HL-60 (cell line): ENCODE results near the gene PWWP2B.

ENCODE experiments used
- GABPA ChIP-seq: IDR thresholded peaks from 2 replicates; pipeline ENCODE4 v1.6.1; 2012; ENCODE audit warnings: low read depth
- POLR2AphosphoS5 ChIP-seq: IDR thresholded peaks from 2 replicates; pipeline ENCODE4 v1.6.1; 2012; ENCODE audit warnings: low read depth
- SPI1 ChIP-seq: IDR thresholded peaks from 2 replicates; pipeline ENCODE4 v1.6.1; 2012; ENCODE audit warnings: low read depth, mild to moderate bottlenecking, borderline replicate concordance
- TF ChIP-seq, protein P1 (sequence below): IDR thresholded peaks from one replicate; pipeline ENCODE4 v1.5.1; 2011; ENCODE audit warnings: low read length, control low read depth, inconsistent platforms; ENCODE audit not compliant: insufficient read depth
- TF ChIP-seq, protein P2 (sequence below): IDR thresholded peaks from 2 replicates; pipeline ENCODE4 v1.6.1; 2012; ENCODE audit warnings: low read depth; ENCODE audit not compliant: insufficient replicate concordance

DNA sequence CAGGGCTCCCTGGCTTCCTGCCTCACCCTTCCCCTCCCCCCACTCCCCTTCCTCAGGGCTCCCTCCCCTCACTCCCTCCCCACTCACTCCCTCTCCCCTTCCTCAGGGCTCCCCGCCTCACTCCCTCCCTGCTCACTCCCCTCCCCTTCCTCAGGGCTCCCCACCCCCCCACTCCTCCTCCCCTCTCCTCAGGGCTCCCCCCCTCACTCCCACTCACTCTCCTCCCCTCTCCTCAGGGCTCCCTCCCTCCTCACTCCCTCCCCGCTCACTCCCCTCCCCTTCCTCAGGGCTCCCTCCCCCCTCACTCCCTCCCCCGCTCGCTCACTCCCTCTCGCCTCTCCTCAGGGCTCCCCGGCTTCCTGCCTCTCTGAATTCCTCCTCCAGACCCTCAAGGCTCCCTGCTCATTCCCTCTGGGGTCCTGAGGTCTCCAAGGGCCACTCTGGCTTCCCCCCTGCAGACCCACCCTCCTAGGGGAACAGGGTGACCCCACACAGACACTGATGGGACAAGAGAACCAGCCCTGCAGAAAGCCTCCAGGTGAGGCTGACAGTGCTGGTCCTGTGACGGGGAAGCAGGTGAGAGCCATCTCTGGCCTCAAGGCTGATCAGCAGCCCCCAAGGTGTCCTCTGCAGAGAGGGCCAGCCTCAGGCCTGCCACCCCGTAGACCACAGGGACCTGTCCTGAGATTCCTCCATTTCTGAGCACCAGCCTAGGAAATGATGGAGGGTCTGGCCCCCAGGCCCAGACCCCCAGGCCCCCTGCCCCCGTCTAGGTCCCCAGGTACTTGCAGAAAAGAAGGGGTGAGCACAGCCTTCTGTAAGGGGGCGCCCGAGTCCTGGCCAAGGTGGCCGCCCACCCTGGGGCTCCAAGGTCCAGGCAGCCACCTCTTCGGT lies 47.2 kb downstream of the PWWP2B start:
- TF ChIP-seq, protein P1, sequence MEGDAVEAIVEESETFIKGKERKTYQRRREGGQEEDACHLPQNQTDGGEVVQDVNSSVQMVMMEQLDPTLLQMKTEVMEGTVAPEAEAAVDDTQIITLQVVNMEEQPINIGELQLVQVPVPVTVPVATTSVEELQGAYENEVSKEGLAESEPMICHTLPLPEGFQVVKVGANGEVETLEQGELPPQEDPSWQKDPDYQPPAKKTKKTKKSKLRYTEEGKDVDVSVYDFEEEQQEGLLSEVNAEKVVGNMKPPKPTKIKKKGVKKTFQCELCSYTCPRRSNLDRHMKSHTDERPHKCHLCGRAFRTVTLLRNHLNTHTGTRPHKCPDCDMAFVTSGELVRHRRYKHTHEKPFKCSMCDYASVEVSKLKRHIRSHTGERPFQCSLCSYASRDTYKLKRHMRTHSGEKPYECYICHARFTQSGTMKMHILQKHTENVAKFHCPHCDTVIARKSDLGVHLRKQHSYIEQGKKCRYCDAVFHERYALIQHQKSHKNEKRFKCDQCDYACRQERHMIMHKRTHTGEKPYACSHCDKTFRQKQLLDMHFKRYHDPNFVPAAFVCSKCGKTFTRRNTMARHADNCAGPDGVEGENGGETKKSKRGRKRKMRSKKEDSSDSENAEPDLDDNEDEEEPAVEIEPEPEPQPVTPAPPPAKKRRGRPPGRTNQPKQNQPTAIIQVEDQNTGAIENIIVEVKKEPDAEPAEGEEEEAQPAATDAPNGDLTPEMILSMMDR, result no peak
- TF ChIP-seq POLR2AphosphoS5, result no peak
- TF ChIP-seq, protein P2, sequence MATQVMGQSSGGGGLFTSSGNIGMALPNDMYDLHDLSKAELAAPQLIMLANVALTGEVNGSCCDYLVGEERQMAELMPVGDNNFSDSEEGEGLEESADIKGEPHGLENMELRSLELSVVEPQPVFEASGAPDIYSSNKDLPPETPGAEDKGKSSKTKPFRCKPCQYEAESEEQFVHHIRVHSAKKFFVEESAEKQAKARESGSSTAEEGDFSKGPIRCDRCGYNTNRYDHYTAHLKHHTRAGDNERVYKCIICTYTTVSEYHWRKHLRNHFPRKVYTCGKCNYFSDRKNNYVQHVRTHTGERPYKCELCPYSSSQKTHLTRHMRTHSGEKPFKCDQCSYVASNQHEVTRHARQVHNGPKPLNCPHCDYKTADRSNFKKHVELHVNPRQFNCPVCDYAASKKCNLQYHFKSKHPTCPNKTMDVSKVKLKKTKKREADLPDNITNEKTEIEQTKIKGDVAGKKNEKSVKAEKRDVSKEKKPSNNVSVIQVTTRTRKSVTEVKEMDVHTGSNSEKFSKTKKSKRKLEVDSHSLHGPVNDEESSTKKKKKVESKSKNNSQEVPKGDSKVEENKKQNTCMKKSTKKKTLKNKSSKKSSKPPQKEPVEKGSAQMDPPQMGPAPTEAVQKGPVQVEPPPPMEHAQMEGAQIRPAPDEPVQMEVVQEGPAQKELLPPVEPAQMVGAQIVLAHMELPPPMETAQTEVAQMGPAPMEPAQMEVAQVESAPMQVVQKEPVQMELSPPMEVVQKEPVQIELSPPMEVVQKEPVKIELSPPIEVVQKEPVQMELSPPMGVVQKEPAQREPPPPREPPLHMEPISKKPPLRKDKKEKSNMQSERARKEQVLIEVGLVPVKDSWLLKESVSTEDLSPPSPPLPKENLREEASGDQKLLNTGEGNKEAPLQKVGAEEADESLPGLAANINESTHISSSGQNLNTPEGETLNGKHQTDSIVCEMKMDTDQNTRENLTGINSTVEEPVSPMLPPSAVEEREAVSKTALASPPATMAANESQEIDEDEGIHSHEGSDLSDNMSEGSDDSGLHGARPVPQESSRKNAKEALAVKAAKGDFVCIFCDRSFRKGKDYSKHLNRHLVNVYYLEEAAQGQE, result no peak
- no peak for TF ChIP-seq GABPA
- no peak for TF ChIP-seq SPI1
